ENCODE results near the gene MYCBPAP. TPM values are rescaled to one million over a fixed set of nuclear protein-coding genes. Genes with fewer than 3 reads are reported as not detected.

The MYCBPAP gene
- total RNA-seq, 1 experiment from 2014 or later: 1.9 TPM

DNA sequence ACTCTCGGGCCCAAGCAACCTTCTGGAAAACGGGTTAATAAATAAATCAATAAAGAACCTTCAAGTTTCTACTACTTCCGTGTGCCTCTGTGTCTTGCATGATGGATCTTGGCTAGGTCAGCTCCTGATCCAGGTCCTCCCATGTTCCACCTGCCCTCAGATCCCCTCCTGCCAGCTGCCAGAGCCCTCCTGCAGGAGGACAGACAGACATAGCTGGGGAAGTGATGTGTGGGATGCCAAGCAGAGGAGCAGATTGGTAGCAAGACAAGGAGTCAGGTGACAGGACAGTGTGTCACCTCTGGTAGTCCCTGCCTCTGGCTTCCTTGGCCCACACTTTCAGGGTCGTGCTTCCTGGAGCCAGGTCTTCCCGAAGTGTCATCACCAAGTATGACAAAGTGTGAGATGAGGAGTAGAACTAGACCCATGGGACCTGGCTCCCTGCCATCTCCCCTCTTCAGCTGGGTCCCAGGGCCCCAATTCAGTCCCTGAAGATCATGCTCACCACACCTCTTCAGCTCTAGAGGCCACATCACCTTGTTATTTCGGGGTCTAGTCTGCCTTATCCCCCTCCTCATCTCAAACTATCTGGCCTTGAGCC, 23.3 kb downstream of the MYCBPAP start:
- ATAC-seq: no peak
- Histone ChIP-seq H3K9ac (ENCODE audit: low read length) (no peak overlapping the region), H3F3A (ENCODE audit: low read length, unreplicated experiment) (no peaks in the 10 kb centered on the region), H3K4me3 (ENCODE audit: low read length) (no peak overlapping the region), H3K9me2 (replicated peaks; ENCODE audit: low read length) (no peaks in the 10 kb centered on the region), H3K27ac (ENCODE audit: low read length) (no peak overlapping the region), H2AFZ (ENCODE audit: low read length) (0 out of 2 replicates have a peak overlapping the region, but pooled peaks have one; percentile 75), H3K79me2 (ENCODE audit: low read length) (peaks cover 34% of the 10 kb centered on the region), H3K36me3 (ENCODE audit: low read depth, low read length) (peaks cover 4% of the 10 kb centered on the region; the same call in 1 of the 2 replicates), H3K4me2 (ENCODE audit: low read length) (peak overlapping the region; percentile 95), H4K20me1 (ENCODE audit: low read length) (no peaks in the 10 kb centered on the region), H3K9me3 (ENCODE audit: low read length) (no peaks in the 10 kb centered on the region), H3K27me3 (ENCODE audit: low read length) (no peaks in the 10 kb centered on the region), H3K4me1 (ENCODE audit: insufficient read depth, low read length) (peaks cover 33% of the 10 kb centered on the region)
- BruUV-seq (replicated peaks): no TSS peak
- TF ChIP-seq EZH2 (IDR thresholded peaks at IDR 0.05; ENCODE audit: low read length, unreplicated experiment): no peak
- TF ChIP-seq, protein P1, sequence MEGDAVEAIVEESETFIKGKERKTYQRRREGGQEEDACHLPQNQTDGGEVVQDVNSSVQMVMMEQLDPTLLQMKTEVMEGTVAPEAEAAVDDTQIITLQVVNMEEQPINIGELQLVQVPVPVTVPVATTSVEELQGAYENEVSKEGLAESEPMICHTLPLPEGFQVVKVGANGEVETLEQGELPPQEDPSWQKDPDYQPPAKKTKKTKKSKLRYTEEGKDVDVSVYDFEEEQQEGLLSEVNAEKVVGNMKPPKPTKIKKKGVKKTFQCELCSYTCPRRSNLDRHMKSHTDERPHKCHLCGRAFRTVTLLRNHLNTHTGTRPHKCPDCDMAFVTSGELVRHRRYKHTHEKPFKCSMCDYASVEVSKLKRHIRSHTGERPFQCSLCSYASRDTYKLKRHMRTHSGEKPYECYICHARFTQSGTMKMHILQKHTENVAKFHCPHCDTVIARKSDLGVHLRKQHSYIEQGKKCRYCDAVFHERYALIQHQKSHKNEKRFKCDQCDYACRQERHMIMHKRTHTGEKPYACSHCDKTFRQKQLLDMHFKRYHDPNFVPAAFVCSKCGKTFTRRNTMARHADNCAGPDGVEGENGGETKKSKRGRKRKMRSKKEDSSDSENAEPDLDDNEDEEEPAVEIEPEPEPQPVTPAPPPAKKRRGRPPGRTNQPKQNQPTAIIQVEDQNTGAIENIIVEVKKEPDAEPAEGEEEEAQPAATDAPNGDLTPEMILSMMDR (conservative IDR thresholded peaks at IDR 0.05; ENCODE audit: low read depth, low read length): no peak
- TF ChIP-seq EZH2phosphoT487 (IDR thresholded peaks at IDR 0.05; ENCODE audit: borderline replicate concordance, low read length): no peak
- ChIA-PET POLR2A (ENCODE audit: unreplicated experiment) (no interaction called here), CTCF (no interaction called here)
- intact Hi-C loops (cut with micrococcal nuclease): loop anchor here (2.0 kb wide), 1 partner anchor 49 kb away; no protein-coding TSS in a partner anchor
- DNase-seq: no peak

- TF ChIP-seq EZH2 (IDR thresholded peaks at IDR 0.05; ENCODE audit: low read length, unreplicated experiment) (no peak), EZH2phosphoT487 (IDR thresholded peaks at IDR 0.05; ENCODE audit: borderline replicate concordance, low read length) (no peak)
- TF ChIP-seq, protein P1 (conservative IDR thresholded peaks at IDR 0.05; ENCODE audit: low read depth, low read length): no peak
- peak; percentile 86 for DNase-seq
- ChIA-PET CTCF (interaction anchor here (1.4 kb wide), 1 partner anchor 31 kb away, joined by 3 read pairs; no protein-coding TSS in a partner anchor), POLR2A (ENCODE audit: unreplicated experiment) (interaction anchor here (0.5 kb wide), 1 partner anchor 32 kb away, joined by 3 read pairs; no protein-coding TSS in a partner anchor)
- peaks cover 33% of the 10 kb centered on the region for H3K4me1 ChIP-seq (ENCODE audit: insufficient read depth, low read length)
- H3K9me3 ChIP-seq (ENCODE audit: low read length): no peaks in the 10 kb centered on the region
- H3K79me2 ChIP-seq (ENCODE audit: low read length): peaks cover 35% of the 10 kb centered on the region
- peak within 1 kb of the TSS; percentile 78 for H3K4me3 ChIP-seq (ENCODE audit: low read length)
- H3K27ac ChIP-seq (ENCODE audit: low read length): peak within 1 kb of the TSS; percentile 76
- no peaks in the 10 kb centered on the region for H4K20me1 ChIP-seq (ENCODE audit: low read length)
- no peaks in the 10 kb centered on the region for H3K9me2 ChIP-seq (replicated peaks; ENCODE audit: low read length)
- intact Hi-C loops (cut with micrococcal nuclease): loop anchor here (2.0 kb wide), 1 partner anchor 50 kb away; no protein-coding TSS in a partner anchor
- no TSS peak for BruUV-seq (replicated peaks)
- H3K36me3 ChIP-seq (ENCODE audit: low read depth, low read length): peaks cover 11% of the 10 kb centered on the region; the same call in 1 of the 2 replicates
- H2AFZ ChIP-seq (ENCODE audit: low read length): peak within 1 kb of the TSS; percentile 75
- H3F3A ChIP-seq (ENCODE audit: low read length, unreplicated experiment): no peaks in the 10 kb centered on the region
- H3K4me2 ChIP-seq (ENCODE audit: low read length): peak within 1 kb of the TSS; percentile 95
- peak within 1 kb of the TSS; percentile 66 for H3K9ac ChIP-seq (ENCODE audit: low read length)
- no peaks in the 10 kb centered on the region for H3K27me3 ChIP-seq (ENCODE audit: low read length)
- ATAC-seq: peak; percentile 53
Measured at GRCh38 chr17:50532452-50533024, 24.3 kb downstream of the MYCBPAP start, which contains the start of gene EPN3. TSS of gene EPN3 (plus strand) at chr17:50532735. CDS start at chr17:50536557, 3,822 bp downstream.

Data from PC-3 (cell line).